K562 (cell line): ENCODE data around the gene GPR27. TPM values are rescaled to one million over a fixed set of nuclear protein-coding genes. Genes with fewer than 3 reads are reported as not detected.

Source experiments
- ATAC-seq: fragments of 200-7000 bp; cut with Tn5 transposase; 3 replicates; pipeline ENCODE4 v1.9.1; 2020; ENCODE audit warnings: moderate library complexity
- BruUV-seq: library from RNA; stranded (reverse); fragments of 400-500 nt; replicated peaks from 2 replicates; lab custom pipeline; 2021; lab: Mats Ljungman, UMichigan
- CTCF ChIA-PET: fragments of 300-600 bp; formaldehyde crosslinking; extraction: SDS; loops from one replicate; lab custom pipeline; 2021; ENCODE audit warnings: low intra/inter-chr PET ratio; lab: Yijun Ruan, JAX
- POLR2A ChIA-PET: fragments of 300-600, 350-650 bp; sonication (Branson Sonifier 250); formaldehyde crosslinking; extraction: SDS; loops from one replicate; lab custom pipeline; 2021; ENCODE audit warnings: antibody characterized with exemption, inconsistent platforms; lab: Yijun Ruan, JAX
- DNase-seq, 4 experiments: peaks; one replicate each; pipeline versions ENCODE4 v3.0.0 to v3.0.0-alpha.2; 2011 to 2018; ENCODE audit warnings: low spot score in 3 of 4, mixed read lengths in 3 of 4; ENCODE audit errors: extremely low read depth in 1 of 4
- FAIRE-seq: peaks from 2 replicates; lab custom pipeline; 2011; peaks lifted over from hg19 to GRCh38; lab: Jason Lieb, UNC
- H2AFZ ChIP-seq: 2 replicates; pipeline ENCODE4 v1.6.0; 2011; ENCODE audit warnings: low read depth, low read length, control low read depth, inconsistent platforms
- H3K27ac ChIP-seq: fragments of 200-600 bp; 3 replicates; pipeline ENCODE4 v1.8.0; 2011; ENCODE audit warnings: low read depth, mild to moderate bottlenecking, control low read depth, inconsistent platforms, low read length, moderate library complexity, mixed read lengths; ENCODE audit errors: extremely low read depth
- H3K27me3 ChIP-seq, 2 experiments: fragments of 300-600 bp in 1 of 2; 2 replicates in 1 of 2; 3 replicates in 1 of 2; pipeline versions ENCODE4 v1.6.0 to v1.8.0; 2011; ENCODE audit warnings: inconsistent platforms in 2 of 2, low read length in 2 of 2, mild to moderate bottlenecking in 1 of 2, mixed read lengths in 1 of 2, moderate library complexity in 1 of 2; ENCODE audit not compliant: control insufficient read depth in 2 of 2, insufficient read depth in 2 of 2
- H3K36me3 ChIP-seq: fragments of 300-600 bp; 3 replicates; pipeline ENCODE4 v1.8.0; 2011; ENCODE audit warnings: mild to moderate bottlenecking, low read length, inconsistent platforms; ENCODE audit not compliant: control insufficient read depth, insufficient read depth
- H3K4me1 ChIP-seq, 2 experiments: fragments of 200-600 bp in 1 of 2; replicated peaks in 1 of 2; 2 replicates in 1 of 2; 3 replicates in 1 of 2; pipeline versions ENCODE4 v1.5.1 to v1.8.0; 2011; ENCODE audit warnings: inconsistent platforms in 2 of 2, low read length in 2 of 2, mild to moderate bottlenecking in 1 of 2, mixed read lengths in 1 of 2, moderate library complexity in 1 of 2; ENCODE audit not compliant: control insufficient read depth in 2 of 2, insufficient read depth in 2 of 2
- H3K4me2 ChIP-seq: 2 replicates; pipeline ENCODE4 v1.6.1; 2011; ENCODE audit warnings: low read length, control low read depth, inconsistent platforms, mixed read lengths; ENCODE audit not compliant: insufficient read depth
- H3K4me3 ChIP-seq: fragments of 200-600 bp; sonication (generic), shearing (Covaris generic); 2 replicates; pipeline ENCODE4 v1.5.1; 2016; ENCODE audit warnings: control low read depth, inconsistent platforms
- H3K79me2 ChIP-seq: fragments of 200-600 bp; 3 replicates; pipeline ENCODE4 v1.8.0; 2011; ENCODE audit warnings: low read length, inconsistent platforms; ENCODE audit not compliant: control insufficient read depth, insufficient read depth
- H3K9ac ChIP-seq, 2 experiments: 2 replicates each; pipeline versions ENCODE4 v1.6.0 to v1.6.1; 2011; ENCODE audit warnings: low read depth in 2 of 2, low read length in 2 of 2, control low read depth in 1 of 2, inconsistent platforms in 1 of 2, mild to moderate bottlenecking in 1 of 2, mixed read lengths in 1 of 2; ENCODE audit not compliant: insufficient read depth in 1 of 2
- H3K9me1 ChIP-seq: one replicate; pipeline ENCODE4 v1.6.0; 2011; ENCODE audit warnings: inconsistent platforms, mild to moderate bottlenecking, low read length, moderate library complexity; ENCODE audit not compliant: control insufficient read depth, insufficient read depth
- H3K9me3 ChIP-seq: replicated peaks from 2 replicates; pipeline ENCODE4 v1.5.1; 2011; ENCODE audit warnings: low read depth, low read length, inconsistent platforms; ENCODE audit not compliant: control insufficient read depth, insufficient read depth
- H4K20me1 ChIP-seq: replicated peaks from 2 replicates; pipeline ENCODE4 v1.6.1; 2011; ENCODE audit warnings: low read length, inconsistent platforms, mixed read lengths; ENCODE audit not compliant: control insufficient read depth, insufficient read depth
- ARID2 ChIP-seq: fragments of 450-650 bp; IDR thresholded peaks from 2 replicates; pipeline ENCODE4 v1.6.1; 2017; ENCODE audit warnings: antibody characterized with exemption, mild to moderate bottlenecking
- BRF2 ChIP-seq: IDR thresholded peaks from 3 replicates; pipeline ENCODE4 v1.6.1; 2011; ENCODE audit warnings: borderline replicate concordance, mild to moderate bottlenecking; ENCODE audit not compliant: insufficient read length, insufficient read depth
- FOSL1 ChIP-seq: fragments of 200-800 bp; sonication (Bioruptor generic); conservative IDR thresholded peaks from 2 replicates; pipeline ENCODE4 v1.6.1; 2016; ENCODE audit warnings: missing genetic modification characterization, missing compliant biosample characterization
- GTF2E2 ChIP-seq: fragments of 200-800 bp; sonication (Bioruptor generic); IDR thresholded peaks from 2 replicates; pipeline ENCODE4 v1.6.1; 2016; ENCODE audit warnings: missing genetic modification characterization, missing compliant biosample characterization
- HDGF ChIP-seq: fragments of 450-650 bp; IDR thresholded peaks from 2 replicates; pipeline ENCODE4 v1.6.1; 2016
- HEY1 ChIP-seq: fragments of 250-450 bp; sonication (Bioruptor Pico); IDR thresholded peaks from 2 replicates; pipeline ENCODE4 v1.5.0; 2020; ENCODE audit warnings: mild to moderate bottlenecking, moderate library complexity, borderline replicate concordance
- JUND ChIP-seq, 2 experiments: IDR thresholded peaks; 2 replicates in 1 of 2; 3 replicates in 1 of 2; pipeline ENCODE4 v1.6.1; 2011; ENCODE audit warnings: borderline replicate concordance in 2 of 2, low read depth in 2 of 2, low read length in 2 of 2, improper control_type of control experiment in 1 of 2, missing biosample characterization in 1 of 2, missing genetic modification characterization in 1 of 2, missing genetic modification reagents in 1 of 2
- MLLT1 ChIP-seq, 2 experiments: fragments of 450-650 bp; IDR thresholded peaks; 2 replicates each; pipeline ENCODE4 v1.6.1; 2016
- NELFE ChIP-seq: IDR thresholded peaks from 2 replicates; pipeline ENCODE4 v1.6.1; 2011; ENCODE audit warnings: mild to moderate bottlenecking; ENCODE audit not compliant: insufficient read depth, insufficient read length
- NFRKB ChIP-seq: fragments of 450-650 bp; IDR thresholded peaks from 2 replicates; pipeline ENCODE4 v1.6.1; 2016; ENCODE audit warnings: low read depth
- ZNF217 ChIP-seq: sonication (generic); formaldehyde crosslinking; IDR thresholded peaks from 2 replicates; pipeline ENCODE4 v1.8.0; 2022; ENCODE audit warnings: mild to moderate bottlenecking, missing genetic modification reagents
- ZNF76 ChIP-seq: fragments of 250-450 bp; sonication (Bioruptor Pico); IDR thresholded peaks from 2 replicates; pipeline ENCODE4 v1.4.0; 2020; ENCODE audit warnings: mild to moderate bottlenecking, moderate library complexity, borderline replicate concordance
- ZNF764 ChIP-seq: fragments of 250-450 bp; sonication (Bioruptor Pico); IDR thresholded peaks from 2 replicates; pipeline ENCODE4 v1.4.0; 2020; ENCODE audit warnings: low read depth, mild to moderate bottlenecking, moderate library complexity
- WGBS: fragments of 100-300 bp; shearing (Covaris generic); methylation state at CpG from one replicate; pipeline ENCODE4 v1.1.6; 2016; ENCODE audit warnings: low coverage, mixed read lengths; ENCODE audit not compliant: insufficient coverage; ENCODE audit errors: missing lambda C conversion rate; 5-methylcytosine and 5-hydroxymethylcytosine counted together
- in situ Hi-C: fragments of 300-500 bp; cut with MboI; formaldehyde crosslinking; loops from 4 replicates; pipeline ENCODE4 v1.15.0; 2018; ENCODE audit warnings: inconsistent platforms, mixed read lengths
- intact Hi-C: fragments of 100-400 bp; cut with micrococcal nuclease; formaldehyde crosslinking; loops from 2 replicates; pipeline ENCODE4 v1.14.2; 2022
- polyA plus RNA-seq, 8 experiments: library from polyadenylated mRNA; depleted of rRNA in 4 of 8; stranded (reverse) in 5 of 8; unstranded in 3 of 8; fragments of >200 nt; fragmentation: Nextera tagmentation in 2 of 8; fragmentation: Illumina TruSeq in 1 of 8; extraction: Ambion mirVana in 2 of 8; extraction: Trizol in 1 of 8; gene quantifications; 2 replicates each; pipeline versions ENCODE4 v1.2.1 to v1.2.3, GENCODE V29; 2011 to 2014; ENCODE audit warnings: inconsistent platforms in 1 of 8, missing spikeins in 1 of 8
- total RNA-seq, 7 experiments: library from RNA; depleted of rRNA in 6 of 7; stranded (reverse); fragments of >200 nt in 6 of 7; fragmentation: Illumina TruSeq in 2 of 7; extraction: Trizol in 2 of 7; gene quantifications; 2 replicates each; pipeline versions ENCODE4 v1.2.1 to v1.2.3, GENCODE V29; 2011 to 2021; ENCODE audit warnings: low replicate concordance in 1 of 7
- TF ChIP-seq, protein P1 (sequence below), 3 experiments: IDR thresholded peaks in 2 of 3; conservative IDR thresholded peaks in 1 of 3; 2 replicates each; pipeline ENCODE4 v1.5.1; 2011 to 2012; ENCODE audit warnings: low read length in 3 of 3, mild to moderate bottlenecking in 3 of 3, control low read depth in 2 of 3, improper control_type of control experiment in 1 of 3, inconsistent platforms in 1 of 3, low read depth in 1 of 3, mixed read lengths in 1 of 3, moderate library complexity in 1 of 3; ENCODE audit not compliant: insufficient read depth in 2 of 3
- TF ChIP-seq, protein P2 (sequence below), 2 experiments: fragments of 150-350 bp in 1 of 2; IDR thresholded peaks; 2 replicates each; pipeline ENCODE4 v1.6.1; 2012 to 2016; ENCODE audit warnings: low read depth in 2 of 2, low read length in 2 of 2, mild to moderate bottlenecking in 1 of 2, moderate library complexity in 1 of 2

The GPR27 gene
- total and polyA plus RNA-seq, 9 of the 15 experiments (the other 6 are each of a cell fraction or from before 2014, with no cell fraction given), result not detected

DNA sequence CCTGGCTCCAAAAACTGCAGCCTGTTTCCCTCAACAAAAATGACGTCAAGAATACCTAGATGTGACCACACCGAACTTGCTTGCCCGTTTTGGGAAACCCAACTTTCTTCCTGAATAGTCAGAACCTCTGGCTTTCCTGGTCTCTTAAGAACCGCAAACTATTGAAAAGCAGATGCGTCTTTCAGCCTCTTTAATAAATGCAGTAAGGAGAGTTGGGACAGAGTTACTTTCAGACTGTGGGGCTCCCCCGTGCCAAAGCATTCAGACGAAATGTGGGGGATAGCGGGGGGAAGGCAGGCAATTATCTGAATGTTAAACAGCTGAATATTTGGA lies 32.5 kb downstream of the GPR27 start:
- H3K4me2 ChIP-seq, result no peak overlapping the region
- ChIA-PET POLR2A (no interaction called here), CTCF (no interaction called here)
- intact Hi-C loops (no loop called here), in situ Hi-C loops (no loop called here)
- no peaks in the 10 kb centered on the region for H3K27me3 ChIP-seq
- no peak overlapping the region for H2AFZ ChIP-seq
- H3K79me2 ChIP-seq, result no peaks in the 10 kb centered on the region
- no peaks in the 10 kb centered on the region for H3K9me3 ChIP-seq
- H3K9ac ChIP-seq, result no peak overlapping the region
- no peaks in the 10 kb centered on the region for H3K36me3 ChIP-seq
- H3K4me3 ChIP-seq, result no peak overlapping the region
- DNase-seq (no peak), FAIRE-seq (no peak), ATAC-seq (no peak)
- H3K9me1 ChIP-seq, result no peaks in the 10 kb centered on the region
- no TSS peak for BruUV-seq
- peaks cover 0 to 5% of the 10 kb centered on the region in 2 experiments; a peak in 3 of 5 replicates for H3K4me1 ChIP-seq
- WGBS, result 22% methylated on average over 7 of the region's 8 CpGs
- H4K20me1 ChIP-seq, result no peaks in the 10 kb centered on the region
- H3K27ac ChIP-seq, result no peak overlapping the region
- TF ChIP-seq JUND (IDR thresholded peaks at IDR 0.05; ENCODE audit: borderline replicate concordance, low read depth, low read length) (no peak), JUND (tag; IDR thresholded peaks at IDR 0.05; ENCODE audit: borderline replicate concordance, low read depth, low read length) (no peak), NELFE (no peak), ZNF76 (CRISPR knock-in tag) (no peak), HEY1 (CRISPR knock-in tag) (no peak), BRF2 (no peak), ZNF217 (CRISPR knock-in tag) (no peak), ZNF764 (CRISPR knock-in tag) (no peak), FOSL1 (tag) (no peak), HDGF (no peak), ARID2 (no peak), NFRKB (no peak), MLLT1 (IDR thresholded peaks at IDR 0.05) (no peak), GTF2E2 (tag) (no peak)
- TF ChIP-seq, protein P1, sequence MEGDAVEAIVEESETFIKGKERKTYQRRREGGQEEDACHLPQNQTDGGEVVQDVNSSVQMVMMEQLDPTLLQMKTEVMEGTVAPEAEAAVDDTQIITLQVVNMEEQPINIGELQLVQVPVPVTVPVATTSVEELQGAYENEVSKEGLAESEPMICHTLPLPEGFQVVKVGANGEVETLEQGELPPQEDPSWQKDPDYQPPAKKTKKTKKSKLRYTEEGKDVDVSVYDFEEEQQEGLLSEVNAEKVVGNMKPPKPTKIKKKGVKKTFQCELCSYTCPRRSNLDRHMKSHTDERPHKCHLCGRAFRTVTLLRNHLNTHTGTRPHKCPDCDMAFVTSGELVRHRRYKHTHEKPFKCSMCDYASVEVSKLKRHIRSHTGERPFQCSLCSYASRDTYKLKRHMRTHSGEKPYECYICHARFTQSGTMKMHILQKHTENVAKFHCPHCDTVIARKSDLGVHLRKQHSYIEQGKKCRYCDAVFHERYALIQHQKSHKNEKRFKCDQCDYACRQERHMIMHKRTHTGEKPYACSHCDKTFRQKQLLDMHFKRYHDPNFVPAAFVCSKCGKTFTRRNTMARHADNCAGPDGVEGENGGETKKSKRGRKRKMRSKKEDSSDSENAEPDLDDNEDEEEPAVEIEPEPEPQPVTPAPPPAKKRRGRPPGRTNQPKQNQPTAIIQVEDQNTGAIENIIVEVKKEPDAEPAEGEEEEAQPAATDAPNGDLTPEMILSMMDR (IDR thresholded peaks at IDR 0.05 in 2 of 3, conservative IDR thresholded peaks at IDR 0.05 in 1 of 3; ENCODE audit: insufficient read depth in 2 of 3, low read depth in 1 of 3, low read length in 3 of 3), result no peak
- TF ChIP-seq, protein P2, sequence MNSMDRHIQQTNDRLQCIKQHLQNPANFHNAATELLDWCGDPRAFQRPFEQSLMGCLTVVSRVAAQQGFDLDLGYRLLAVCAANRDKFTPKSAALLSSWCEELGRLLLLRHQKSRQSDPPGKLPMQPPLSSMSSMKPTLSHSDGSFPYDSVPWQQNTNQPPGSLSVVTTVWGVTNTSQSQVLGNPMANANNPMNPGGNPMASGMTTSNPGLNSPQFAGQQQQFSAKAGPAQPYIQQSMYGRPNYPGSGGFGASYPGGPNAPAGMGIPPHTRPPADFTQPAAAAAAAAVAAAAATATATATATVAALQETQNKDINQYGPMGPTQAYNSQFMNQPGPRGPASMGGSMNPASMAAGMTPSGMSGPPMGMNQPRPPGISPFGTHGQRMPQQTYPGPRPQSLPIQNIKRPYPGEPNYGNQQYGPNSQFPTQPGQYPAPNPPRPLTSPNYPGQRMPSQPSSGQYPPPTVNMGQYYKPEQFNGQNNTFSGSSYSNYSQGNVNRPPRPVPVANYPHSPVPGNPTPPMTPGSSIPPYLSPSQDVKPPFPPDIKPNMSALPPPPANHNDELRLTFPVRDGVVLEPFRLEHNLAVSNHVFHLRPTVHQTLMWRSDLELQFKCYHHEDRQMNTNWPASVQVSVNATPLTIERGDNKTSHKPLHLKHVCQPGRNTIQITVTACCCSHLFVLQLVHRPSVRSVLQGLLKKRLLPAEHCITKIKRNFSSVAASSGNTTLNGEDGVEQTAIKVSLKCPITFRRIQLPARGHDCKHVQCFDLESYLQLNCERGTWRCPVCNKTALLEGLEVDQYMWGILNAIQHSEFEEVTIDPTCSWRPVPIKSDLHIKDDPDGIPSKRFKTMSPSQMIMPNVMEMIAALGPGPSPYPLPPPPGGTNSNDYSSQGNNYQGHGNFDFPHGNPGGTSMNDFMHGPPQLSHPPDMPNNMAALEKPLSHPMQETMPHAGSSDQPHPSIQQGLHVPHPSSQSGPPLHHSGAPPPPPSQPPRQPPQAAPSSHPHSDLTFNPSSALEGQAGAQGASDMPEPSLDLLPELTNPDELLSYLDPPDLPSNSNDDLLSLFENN (IDR thresholded peaks at IDR 0.05; ENCODE audit: low read depth in 2 of 2, low read length in 2 of 2), result no peak
